NCI-H2196 (cell line): ENCODE data around the gene CLDND2.

Source experiments
- DNase-seq: peaks from one replicate; lab custom pipeline; 2025; ENCODE audit not compliant: unreplicated experiment; lab: John Stamatoyannopoulos, UW

Gene CLDND2

DNA sequence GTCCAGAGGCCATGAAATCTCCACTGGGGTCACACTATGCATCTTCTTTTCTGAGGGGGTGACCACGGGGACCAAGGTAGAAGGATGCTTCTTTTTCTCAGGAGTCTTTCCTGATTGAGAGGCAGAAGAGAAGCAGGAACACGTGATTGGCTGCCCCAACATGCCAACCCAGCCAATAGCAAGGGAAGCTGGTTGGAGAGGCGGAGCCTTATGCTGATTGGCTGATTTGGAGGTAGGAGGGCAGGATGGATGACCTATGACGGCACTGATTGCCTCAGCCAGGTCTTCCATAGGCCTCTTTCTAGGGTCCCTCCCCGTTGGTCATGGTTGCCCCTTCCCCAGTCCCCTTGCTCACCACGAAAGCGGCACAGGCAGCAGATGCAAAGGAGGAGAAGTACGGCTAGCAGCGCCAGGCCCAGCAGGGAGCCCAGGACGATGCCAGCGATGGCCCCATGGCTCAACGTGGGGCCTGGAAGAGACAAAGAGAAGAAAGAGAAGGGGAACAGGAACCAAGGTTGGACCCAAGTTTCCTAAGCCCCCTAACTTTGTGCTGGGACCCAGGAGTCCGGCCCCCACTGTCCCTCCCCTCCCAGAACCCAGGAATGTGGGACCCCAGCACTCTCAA lies 34.9 kb downstream of the CLDND2 start:
- DNase-seq, result no peak

DNA sequence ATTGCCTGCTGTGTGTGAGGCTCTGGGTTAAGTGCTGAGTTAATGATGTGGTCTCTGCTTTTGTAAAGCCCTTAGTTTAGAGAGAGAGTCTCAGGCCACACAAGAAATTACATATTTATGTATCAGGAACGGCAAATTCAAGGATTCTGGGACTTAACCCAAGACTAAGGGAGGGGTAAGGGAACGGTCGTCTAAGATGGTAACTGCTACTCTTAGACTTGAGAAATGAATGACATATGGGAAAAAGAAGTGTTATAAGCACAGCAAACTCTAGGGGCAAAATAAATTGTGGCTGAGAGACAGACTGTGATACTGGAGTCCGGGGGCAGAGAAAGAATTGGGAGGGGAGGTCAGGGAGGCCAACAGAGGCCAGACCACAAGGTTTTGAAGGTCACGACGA lies 37.1 kb downstream of the CLDND2 start:
- DNase-seq, result no peak

DNA sequence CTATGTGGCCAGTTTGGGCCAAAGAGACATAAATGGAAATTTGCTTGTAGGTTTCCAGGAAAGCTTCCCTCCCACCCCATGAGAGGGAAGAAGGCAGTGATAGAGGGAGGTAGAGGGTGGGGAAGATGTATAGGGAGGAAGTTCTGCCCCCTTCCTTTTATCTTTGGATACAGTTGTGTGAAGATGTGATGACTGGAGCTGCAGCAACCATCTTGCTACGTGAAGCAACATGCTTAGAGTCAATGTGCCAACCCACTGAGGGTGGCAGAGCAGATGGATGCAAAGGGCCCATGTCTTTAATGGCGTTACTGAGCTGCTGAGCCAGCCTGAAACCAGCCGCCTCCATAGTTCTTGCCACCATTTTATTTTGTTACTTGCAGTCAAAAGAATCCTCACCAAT lies 37.6 kb downstream of the CLDND2 start:
- DNase-seq, result no peak

DNA sequence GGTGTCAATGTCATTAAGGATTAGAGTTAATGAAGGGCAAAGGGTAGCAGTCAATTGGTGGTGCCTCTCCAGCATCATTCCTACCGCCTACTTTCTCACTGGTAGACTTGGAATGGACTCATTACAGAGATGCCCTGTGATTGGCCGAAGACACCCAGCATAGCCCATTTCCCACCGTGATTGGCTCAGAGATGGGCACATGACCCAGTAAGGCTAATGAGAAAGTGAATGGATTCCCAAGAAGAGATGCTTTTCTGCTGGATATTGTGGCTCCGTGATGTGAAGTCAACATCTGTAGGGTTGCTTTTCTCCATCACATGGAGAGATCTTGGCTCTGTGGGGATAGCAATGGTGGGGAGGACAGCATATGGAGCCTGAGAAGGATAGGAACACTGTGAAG lies 38.4 kb downstream of the CLDND2 start:
- no peak for DNase-seq

DNA sequence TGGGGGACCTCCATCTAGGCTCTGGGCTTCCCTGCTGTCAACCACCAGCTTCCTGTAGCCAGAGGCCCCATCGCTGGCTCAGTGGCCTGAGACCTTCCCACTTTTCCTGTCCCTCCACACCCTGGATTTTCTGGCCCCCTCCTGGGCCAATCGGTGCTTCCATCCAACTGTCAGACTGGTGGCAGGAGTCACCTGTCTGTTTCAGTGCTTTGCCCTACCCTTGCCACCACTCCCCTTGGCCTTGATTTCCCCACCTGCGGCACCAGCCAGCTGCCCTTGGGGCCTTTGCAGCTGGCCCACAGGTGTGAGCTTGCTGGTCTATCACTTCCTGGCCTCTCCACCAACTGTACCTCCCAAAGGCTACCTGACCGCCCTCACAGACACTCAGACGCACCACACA lies 39.4 kb downstream of the CLDND2 start:
- DNase-seq, result no peak

DNA sequence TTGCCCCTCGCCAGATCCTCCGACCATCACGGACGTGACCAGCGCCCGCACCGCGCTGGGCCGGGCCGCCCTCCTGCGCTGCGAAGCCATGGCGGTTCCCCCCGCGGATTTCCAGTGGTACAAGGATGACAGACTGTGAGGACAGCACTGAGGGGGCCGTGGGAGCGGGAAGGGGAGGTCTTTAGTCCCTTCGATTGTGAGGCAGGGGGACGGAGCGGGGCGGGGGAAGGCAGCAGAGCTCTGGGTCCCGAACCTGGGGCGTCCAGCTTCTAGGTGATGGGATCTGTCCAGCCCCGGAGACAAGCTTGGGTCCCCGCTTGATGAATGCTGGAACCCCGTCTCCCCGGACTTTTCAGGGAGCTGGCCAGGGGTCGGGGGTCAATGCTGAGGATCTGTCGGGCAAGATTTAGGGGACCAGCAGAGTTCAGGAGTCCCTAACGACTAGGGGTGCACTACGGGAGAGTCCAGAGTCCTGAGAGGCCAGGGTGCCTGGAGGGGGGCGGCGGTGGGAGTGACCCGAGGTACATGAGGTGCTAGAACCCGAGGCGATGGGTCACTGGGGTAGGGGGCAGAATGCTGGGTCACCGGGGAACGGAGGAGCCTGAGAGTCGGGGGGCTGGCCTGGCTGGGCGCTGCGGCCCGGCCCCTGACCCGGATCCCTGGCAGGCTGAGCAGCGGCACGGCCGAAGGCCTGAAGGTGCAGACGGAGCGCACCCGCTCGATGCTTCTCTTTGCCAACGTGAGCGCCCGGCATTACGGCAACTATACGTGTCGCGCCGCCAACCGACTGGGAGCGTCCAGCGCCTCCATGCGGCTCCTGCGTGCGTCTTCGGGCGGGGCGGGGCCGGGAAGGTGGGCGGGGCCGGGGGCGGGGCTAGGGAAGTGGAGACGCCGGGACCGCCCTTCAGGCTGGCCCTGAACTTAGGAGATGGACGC lies 41.5 kb downstream of the CLDND2 start:
- DNase-seq, result no peak

DNA sequence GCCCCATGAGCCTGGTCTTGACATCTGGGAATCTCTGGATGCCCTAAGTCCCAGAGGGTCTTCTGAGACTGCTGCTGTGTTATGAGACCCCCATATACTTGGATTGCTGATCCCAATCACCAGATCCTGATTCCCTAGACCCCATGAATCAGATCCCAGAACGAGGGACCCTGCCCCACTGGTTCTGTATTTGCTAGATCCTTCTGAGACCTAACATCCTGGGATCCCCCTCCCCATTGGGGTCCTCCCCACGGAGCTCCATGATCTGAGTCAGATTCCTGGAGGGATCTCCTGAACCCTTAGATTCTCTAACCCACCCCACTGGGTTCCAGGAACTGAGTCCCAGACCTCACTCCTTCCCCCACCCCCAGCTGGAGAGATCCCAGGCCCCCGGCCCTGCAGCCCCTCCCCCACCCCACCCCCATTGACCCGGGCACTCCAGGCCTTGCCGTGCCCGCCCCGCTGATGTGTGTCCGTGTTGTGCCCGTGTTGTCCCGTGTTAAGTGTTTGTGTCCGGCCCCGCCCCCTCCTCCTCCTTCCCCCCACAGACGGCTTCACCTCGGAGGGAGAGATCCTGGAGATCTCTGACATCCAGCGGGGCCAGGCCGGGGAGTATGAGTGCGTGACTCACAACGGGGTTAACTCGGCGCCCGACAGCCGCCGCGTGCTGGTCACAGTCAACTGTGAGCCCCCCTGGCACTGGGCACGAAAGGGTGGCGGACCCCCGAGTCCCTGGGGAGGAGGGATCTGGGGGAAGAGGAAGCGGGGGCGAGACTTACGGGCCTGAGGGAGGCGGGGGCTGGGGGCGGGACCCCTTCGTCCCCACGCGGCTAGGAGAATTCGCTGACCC lies 42.4 kb downstream of the CLDND2 start:
- DNase-seq, result no peak

DNA sequence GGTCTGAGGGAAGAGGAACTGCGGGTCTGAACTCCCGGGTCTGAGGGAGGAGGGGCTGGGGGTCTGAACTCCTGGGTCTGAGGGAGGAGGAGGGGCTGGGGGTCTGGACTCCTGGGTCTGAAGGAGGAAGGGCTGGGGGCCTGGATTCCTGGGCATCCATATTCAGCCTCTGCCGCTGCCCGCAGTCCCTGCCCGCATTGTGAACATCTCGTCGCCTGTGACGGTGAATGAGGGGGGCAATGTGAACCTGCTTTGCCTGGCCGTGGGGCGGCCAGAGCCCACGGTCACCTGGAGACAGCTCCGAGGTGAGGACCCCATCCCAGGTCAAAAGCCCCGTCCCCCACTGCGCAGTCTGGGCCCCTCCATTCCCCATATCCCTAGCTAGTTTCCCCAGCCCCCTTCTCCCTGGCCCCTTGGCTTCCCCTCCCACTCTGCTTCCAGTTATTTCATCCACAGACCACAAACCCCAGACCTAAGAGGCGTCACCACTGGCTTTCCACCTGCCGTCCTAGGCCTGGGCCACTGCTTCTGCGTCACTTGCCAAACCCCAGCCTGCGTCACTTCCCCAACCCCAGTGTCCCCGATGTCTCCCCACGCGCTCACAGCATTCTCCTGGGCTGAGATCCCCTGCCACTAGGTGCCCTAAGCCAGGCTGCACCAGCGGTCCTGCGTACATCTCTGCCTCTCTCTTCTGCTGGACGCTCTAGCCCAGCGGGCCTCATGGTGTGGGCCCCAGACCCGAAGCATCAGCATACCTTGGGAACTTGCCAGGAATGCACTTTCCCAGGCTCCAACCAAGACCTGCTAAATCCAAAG lies 43.4 kb downstream of the CLDND2 start:
- DNase-seq, result no peak

DNA sequence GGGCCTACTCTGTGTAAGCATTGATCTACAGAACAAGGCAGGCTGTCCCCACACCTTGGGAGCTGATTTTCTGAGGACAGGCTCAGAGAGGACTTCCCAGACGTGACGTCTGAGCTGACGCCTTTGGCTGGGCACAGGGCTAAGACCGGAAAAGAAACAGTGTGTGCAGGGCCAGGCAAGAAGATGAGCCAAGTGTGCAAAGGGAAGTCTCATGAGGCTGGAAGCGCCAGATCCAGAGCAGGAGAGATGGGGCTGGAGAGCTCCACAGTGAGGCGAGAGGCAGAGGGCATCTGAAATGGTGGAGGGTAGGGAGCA lies 44.7 kb downstream of the CLDND2 start:
- DNase-seq, result no peak

DNA sequence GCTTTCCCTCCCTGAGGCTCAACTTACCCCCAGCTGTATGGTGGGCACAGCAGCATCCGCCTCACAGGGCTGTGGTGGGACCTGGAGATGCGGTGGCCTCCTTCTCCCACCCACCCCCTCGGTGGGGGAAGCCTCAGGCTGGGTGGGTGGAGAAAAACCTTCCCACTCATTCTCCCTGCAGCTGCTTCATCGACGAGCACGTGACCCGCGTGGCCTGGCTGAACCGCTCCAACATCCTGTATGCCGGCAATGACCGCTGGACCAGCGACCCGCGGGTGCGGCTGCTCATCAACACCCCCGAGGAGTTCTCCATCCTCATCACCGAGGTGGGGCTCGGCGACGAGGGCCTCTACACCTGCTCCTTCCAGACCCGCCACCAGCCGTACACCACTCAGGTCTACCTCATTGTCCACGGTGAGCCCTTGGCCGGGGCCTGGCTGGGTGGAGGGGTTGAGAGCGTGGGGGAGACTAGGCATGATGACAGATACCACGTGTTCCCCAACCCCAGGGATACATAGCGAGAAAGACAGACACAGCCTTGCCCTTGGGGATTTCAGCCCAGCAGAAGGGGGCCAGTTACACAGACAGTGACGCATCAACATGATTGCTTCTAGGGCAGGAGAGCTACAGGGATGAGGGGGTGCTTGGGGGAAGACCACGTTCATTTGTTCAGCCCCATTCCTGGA lies 45.2 kb downstream of the CLDND2 start:
- no peak for DNase-seq

DNA sequence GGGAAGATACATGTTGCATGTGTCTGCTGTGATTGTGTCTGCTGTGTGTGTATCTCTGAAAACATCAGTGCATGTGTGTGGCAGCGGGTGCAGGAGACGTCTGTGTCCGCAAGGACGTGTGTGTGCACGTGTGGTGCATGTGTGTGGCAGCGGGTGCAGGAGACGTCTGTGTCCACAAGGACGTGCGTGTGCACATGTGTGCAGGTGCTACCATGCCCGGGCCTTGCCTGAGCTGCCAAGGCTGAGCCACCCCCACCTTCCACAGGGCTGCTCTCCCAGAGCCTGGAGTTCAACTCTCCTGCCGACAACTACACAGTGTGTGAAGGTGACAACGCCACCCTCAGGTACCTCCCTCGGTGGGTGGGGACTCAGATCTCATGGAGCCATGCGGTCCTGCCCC lies 47.0 kb downstream of the CLDND2 start:
- DNase-seq, result no peak

DNA sequence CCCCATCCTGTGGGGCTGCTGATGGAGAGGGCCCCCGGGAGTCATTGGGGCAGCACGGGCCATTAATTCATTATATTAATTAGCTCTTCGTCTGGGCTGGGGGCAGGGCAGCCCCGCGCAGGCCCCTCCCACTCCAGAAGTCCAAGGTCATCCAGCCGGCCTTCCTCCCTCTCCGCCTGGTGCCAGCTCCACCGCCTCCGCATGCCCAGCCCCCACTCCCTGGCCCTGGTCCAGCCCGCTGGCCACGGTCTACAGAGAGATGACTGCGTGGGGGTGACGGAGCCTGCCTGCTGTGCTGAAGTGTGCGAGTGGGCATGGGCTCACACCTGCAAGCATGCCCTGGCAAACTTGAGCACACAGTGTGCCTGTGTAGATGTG lies 48.5 kb downstream of the CLDND2 start:
- no peak for DNase-seq

DNA sequence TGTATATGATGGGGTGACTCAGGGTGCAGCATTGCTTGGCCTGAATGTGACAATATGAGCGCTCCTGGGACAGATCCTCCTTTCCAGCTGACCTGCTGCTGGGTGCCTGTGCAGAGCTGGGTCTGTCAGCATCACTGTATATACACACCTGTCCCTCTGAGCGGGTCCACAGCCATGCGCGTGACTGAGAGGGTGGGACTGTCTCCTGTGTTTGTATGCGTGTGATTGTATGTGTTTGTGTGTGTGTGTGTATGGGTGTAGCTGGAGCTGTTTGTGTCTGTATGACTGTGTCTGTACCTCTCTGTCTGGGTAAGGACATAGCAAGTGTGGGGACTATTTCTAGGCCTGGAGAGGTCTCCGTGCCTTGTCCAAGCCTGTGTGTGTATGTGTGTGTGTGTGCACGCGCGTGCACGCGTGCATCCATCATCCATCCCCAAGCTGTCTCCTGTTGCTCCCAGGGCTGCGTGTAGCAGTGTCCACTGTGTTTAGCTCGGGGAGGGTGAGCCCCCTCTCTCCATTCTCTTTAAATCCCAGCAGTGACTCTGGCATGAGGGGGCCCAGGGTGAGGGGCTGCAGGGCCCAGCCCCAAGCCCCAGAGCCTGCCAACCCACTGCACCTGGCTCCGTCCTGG lies 49.0 kb downstream of the CLDND2 start:
- no peak for DNase-seq

DNA sequence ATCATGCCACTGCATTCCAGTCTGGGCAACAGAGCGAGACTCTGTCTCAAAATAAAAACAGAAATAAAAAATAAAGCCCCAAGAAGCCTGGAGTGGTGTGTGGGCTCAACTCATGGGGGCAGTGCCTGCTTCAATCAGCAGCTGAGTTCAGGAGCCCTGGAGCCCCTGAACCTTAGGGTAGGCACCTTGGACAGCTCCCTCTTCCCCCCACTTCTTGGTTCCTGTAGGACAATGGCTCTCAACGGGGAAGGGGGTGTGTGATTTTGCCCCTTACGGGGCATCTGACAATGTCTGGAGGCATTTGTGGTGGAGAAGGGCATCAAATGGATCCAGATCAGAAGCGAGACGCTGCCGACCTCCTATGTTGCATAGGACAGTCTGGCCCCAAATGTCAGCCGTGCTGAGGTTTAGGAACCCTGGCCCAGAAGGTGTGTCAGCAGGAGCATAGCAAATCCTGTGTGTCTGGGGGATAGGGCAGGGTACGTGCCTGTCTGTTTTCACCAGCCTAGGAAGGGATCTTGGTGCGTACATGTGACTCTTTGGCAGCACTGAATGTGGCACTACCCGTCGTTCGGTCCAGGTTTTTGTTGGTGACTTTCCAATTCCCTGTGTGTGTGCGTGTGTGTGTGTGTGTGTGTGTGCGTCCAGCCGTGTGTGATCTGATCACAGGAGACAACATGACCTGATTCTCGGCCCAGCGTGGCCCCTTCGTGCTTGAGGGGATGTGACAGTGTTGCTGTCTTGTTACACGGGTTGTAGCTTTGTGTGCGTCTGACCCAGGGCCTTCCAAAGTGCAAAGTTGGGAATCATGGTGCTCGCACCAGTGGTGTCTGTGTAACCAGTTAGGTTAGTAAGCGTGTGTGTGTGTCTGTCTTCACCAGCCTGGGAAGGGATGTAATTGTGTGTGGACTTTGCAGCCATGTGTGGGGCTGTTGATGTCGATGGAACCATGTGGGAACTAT lies 49.8 kb downstream of the CLDND2 start:
- no peak for DNase-seq

DNA sequence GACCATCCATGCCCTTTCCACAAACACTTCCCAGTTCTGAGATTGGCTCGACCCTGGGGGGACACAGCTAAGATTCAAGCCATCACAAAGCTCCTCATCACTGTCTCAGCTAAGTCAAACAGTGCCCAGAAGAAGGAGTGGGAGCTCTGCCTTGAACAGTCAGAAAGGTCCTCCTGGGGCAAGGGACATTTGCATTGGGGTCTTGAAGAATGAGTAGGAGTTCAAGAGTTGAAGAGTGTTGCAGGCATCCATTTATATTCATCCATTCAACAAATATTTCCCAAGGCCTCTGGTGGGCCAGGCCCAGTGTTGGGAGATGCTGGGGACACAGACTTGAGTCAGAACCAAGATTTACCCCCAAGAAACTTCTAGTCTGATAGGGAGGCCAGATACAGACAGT lies 50.8 kb downstream of the CLDND2 start:
- DNase-seq, result no peak

DNA sequence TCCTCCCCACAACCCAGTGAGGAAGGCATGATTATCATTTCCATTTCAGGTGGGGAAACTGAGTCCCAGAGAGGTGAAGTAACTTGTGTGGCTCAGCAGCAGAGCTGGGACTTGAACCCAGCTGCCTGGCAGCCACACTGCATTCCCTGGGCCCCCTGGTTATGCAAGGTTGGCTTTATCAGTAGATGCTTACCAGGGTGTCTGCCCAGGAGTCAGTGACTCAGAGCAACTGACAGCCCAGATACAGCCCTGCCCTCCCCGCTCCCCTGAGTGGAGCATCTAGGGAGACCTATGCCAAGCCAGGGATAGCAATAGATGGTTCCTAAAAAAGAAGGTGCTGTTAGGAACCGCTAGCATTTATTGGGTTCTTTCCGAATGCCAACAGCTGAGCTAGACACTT lies 51.4 kb downstream of the CLDND2 start:
- DNase-seq, result no peak
